Trophoblast cell (in vitro differentiated cells and primary cell): Measurements from ENCODE around the gene RECK.

ENCODE experiments used
- DNase-seq, 2 donors: peaks; one replicate each; pipeline ENCODE4 v3.0.0-alpha.2; 2016
- H2AFZ ChIP-seq: 2 replicates; pipeline ENCODE4 v1.6.1; 2013; ENCODE audit warnings: low read length, moderate library complexity, mild to moderate bottlenecking; ENCODE audit not compliant: insufficient read depth, poor library complexity
- H2AK5ac ChIP-seq: 2 replicates; pipeline ENCODE4 v1.6.1; 2013; ENCODE audit warnings: mild to moderate bottlenecking, low read length
- H2BK120ac ChIP-seq: 2 replicates; pipeline ENCODE4 v1.6.1; 2013; ENCODE audit warnings: low read length, mild to moderate bottlenecking, moderate library complexity; ENCODE audit not compliant: insufficient read depth, poor library complexity
- H2BK12ac ChIP-seq: 2 replicates; pipeline ENCODE4 v1.6.1; 2013; ENCODE audit warnings: mild to moderate bottlenecking, low read length, moderate library complexity
- H2BK5ac ChIP-seq: 2 replicates; pipeline ENCODE4 v1.6.1; 2013; ENCODE audit warnings: low read length, low read depth, moderate library complexity, mild to moderate bottlenecking; ENCODE audit not compliant: poor library complexity
- H3K14ac ChIP-seq: 2 replicates; pipeline ENCODE4 v1.6.1; 2013; ENCODE audit warnings: mild to moderate bottlenecking, low read length
- H3K18ac ChIP-seq: 2 replicates; pipeline ENCODE4 v1.6.1; 2013; ENCODE audit warnings: mild to moderate bottlenecking, low read length
- H3K23ac ChIP-seq: 2 replicates; pipeline ENCODE4 v1.6.1; 2013; ENCODE audit warnings: low read length
- H3K27ac ChIP-seq: 2 replicates; pipeline ENCODE4 v1.5.1; 2013; ENCODE audit warnings: low read depth, mild to moderate bottlenecking, inconsistent platforms, low read length, moderate library complexity
- H3K27me3 ChIP-seq: 2 replicates; pipeline ENCODE4 v1.6.1; 2013; ENCODE audit warnings: inconsistent platforms, mild to moderate bottlenecking, low read length, moderate library complexity; ENCODE audit not compliant: insufficient read depth
- H3K36me3 ChIP-seq, 2 experiments: 1 replicate in 1 of 2; 2 replicates in 1 of 2; pipeline ENCODE4 v1.6.1; 2013; ENCODE audit warnings: low read length in 2 of 2, mild to moderate bottlenecking in 2 of 2, moderate library complexity in 1 of 2; ENCODE audit not compliant: insufficient read depth in 2 of 2, control insufficient read depth in 1 of 2
- H3K4ac ChIP-seq: 2 replicates; pipeline ENCODE4 v1.6.1; 2013; ENCODE audit warnings: low read depth, mild to moderate bottlenecking, low read length, moderate library complexity
- H3K4me1 ChIP-seq, 2 experiments: 1 replicate in 1 of 2; 2 replicates in 1 of 2; pipeline ENCODE4 v1.6.1; 2013; ENCODE audit warnings: low read length in 2 of 2, mild to moderate bottlenecking in 2 of 2, moderate library complexity in 1 of 2; ENCODE audit not compliant: insufficient read depth in 2 of 2, control insufficient read depth in 1 of 2
- H3K4me2 ChIP-seq: 2 replicates; pipeline ENCODE4 v1.6.1; 2013; ENCODE audit warnings: inconsistent platforms, mild to moderate bottlenecking, low read length, moderate library complexity
- H3K4me3 ChIP-seq: 2 replicates; pipeline ENCODE4 v1.5.1; 2013; ENCODE audit warnings: mild to moderate bottlenecking, low read depth, low read length, inconsistent platforms
- H3K79me1 ChIP-seq: one replicate; pipeline ENCODE4 v1.6.1; 2013; ENCODE audit warnings: low read length
- H3K79me2 ChIP-seq: 2 replicates; pipeline ENCODE4 v1.6.1; 2013; ENCODE audit warnings: low read length, mild to moderate bottlenecking; ENCODE audit not compliant: control insufficient read depth, insufficient read depth, poor library complexity
- H3K9ac ChIP-seq: 2 replicates; pipeline ENCODE4 v1.6.1; 2013; ENCODE audit warnings: mild to moderate bottlenecking, low read length
- H3K9me3 ChIP-seq: 2 replicates; pipeline ENCODE4 v1.6.1; 2013; ENCODE audit warnings: low read depth, mild to moderate bottlenecking, control low read depth, inconsistent platforms, low read length; ENCODE audit not compliant: insufficient read depth
- H4K12ac ChIP-seq: 2 replicates; pipeline ENCODE4 v1.6.1; 2013; ENCODE audit warnings: low read depth, mild to moderate bottlenecking, low read length, moderate library complexity
- H4K8ac ChIP-seq: 2 replicates; pipeline ENCODE4 v1.6.1; 2013; ENCODE audit warnings: low read depth, mild to moderate bottlenecking, low read length, moderate library complexity
- H4K91ac ChIP-seq: one replicate; pipeline ENCODE4 v1.6.1; 2013; ENCODE audit warnings: low read depth, mild to moderate bottlenecking, low read length, moderate library complexity
- WGBS: extraction: QIAGEN DNeasy Blood & Tissue Kit; methylation state at CpG from one replicate; pipeline ENCODE4 v1.1.7; 2013; ENCODE audit warnings: missing lambda C conversion rate; ENCODE audit not compliant: insufficient read length, insufficient coverage; ENCODE audit errors: extremely low coverage; 5-methylcytosine and 5-hydroxymethylcytosine counted together

RECK gene

GRCh38 chr9:36031774-36032555 is 4.7 kb upstream of the RECK start:
- H3K4ac ChIP-seq: no peak overlapping the region
- no peak overlapping the region for H2BK120ac ChIP-seq
- peaks cover 0 to 3% of the 10 kb centered on the region in 2 experiments for H3K4me1 ChIP-seq
- no peak overlapping the region for H2AK5ac ChIP-seq
- no peaks in the 10 kb centered on the region for H3K9me3 ChIP-seq
- no peak overlapping the region for H3K9ac ChIP-seq
- no peak overlapping the region for H2BK5ac ChIP-seq
- peaks cover 2% of the 10 kb centered on the region for H3K79me2 ChIP-seq
- H3K14ac ChIP-seq: no peak overlapping the region
- H3K36me3 ChIP-seq: no peaks in the 10 kb centered on the region
- H4K8ac ChIP-seq: no peak overlapping the region
- no peak overlapping the region for H4K91ac ChIP-seq
- no peak overlapping the region for H3K4me2 ChIP-seq
- H3K4me3 ChIP-seq: no peak overlapping the region
- H3K18ac ChIP-seq: no peak overlapping the region
- no peak overlapping the region for H3K27ac ChIP-seq
- peaks cover 2% of the 10 kb centered on the region for H3K79me1 ChIP-seq
- no CpG with 5 or more reads among the region's 6 CpGs for WGBS
- no peak for DNase-seq
- H2AFZ ChIP-seq: no peak overlapping the region
- no peaks in the 10 kb centered on the region for H3K27me3 ChIP-seq
- no peak overlapping the region for H3K23ac ChIP-seq
- H2BK12ac ChIP-seq: no peak overlapping the region
- no peak overlapping the region for H4K12ac ChIP-seq

- peaks cover 0 to 3% of the 10 kb centered on the region in 2 experiments for H3K4me1 ChIP-seq
- H4K12ac ChIP-seq: no peak overlapping the region
- H4K8ac ChIP-seq: no peak overlapping the region
- DNase-seq: no peak
- no CpG with 5 or more reads among the region's 3 CpGs for WGBS
- H3K9me3 ChIP-seq: no peaks in the 10 kb centered on the region
- H3K27ac ChIP-seq: no peak overlapping the region
- no peak overlapping the region for H3K4me3 ChIP-seq
- no peak overlapping the region for H2BK120ac ChIP-seq
- H4K91ac ChIP-seq: no peak overlapping the region
- H3K23ac ChIP-seq: no peak overlapping the region
- no peak overlapping the region for H2BK5ac ChIP-seq
- H3K4ac ChIP-seq: no peak overlapping the region
- H2AK5ac ChIP-seq: no peak overlapping the region
- no peak overlapping the region for H3K14ac ChIP-seq
- H3K4me2 ChIP-seq: no peak overlapping the region
- H3K79me1 ChIP-seq: peaks cover 5% of the 10 kb centered on the region
- peaks cover 6% of the 10 kb centered on the region for H3K79me2 ChIP-seq
- H2AFZ ChIP-seq: no peak overlapping the region
- H3K27me3 ChIP-seq: no peaks in the 10 kb centered on the region
- H3K36me3 ChIP-seq: no peaks in the 10 kb centered on the region
- H3K9ac ChIP-seq: no peak overlapping the region
- H3K18ac ChIP-seq: no peak overlapping the region
- H2BK12ac ChIP-seq: no peak overlapping the region
Observed at GRCh38 chr9:36033788-36034187, 2.9 kb upstream of the RECK start.

GRCh38 chr9:36034234-36034633 is 2.5 kb upstream of the RECK start:
- Histone ChIP-seq H3K27ac (no peak overlapping the region), H3K9me3 (no peaks in the 10 kb centered on the region), H3K27me3 (no peaks in the 10 kb centered on the region), H3K23ac (no peak overlapping the region), H3K9ac (no peak overlapping the region), H3K4me1 (peaks cover 0 to 3% of the 10 kb centered on the region in 2 experiments), H3K79me1 (peaks cover 5% of the 10 kb centered on the region), H2BK5ac (no peak overlapping the region), H3K4ac (no peak overlapping the region), H2BK12ac (no peak overlapping the region), H2AFZ (no peak overlapping the region), H3K4me2 (no peak overlapping the region), H3K14ac (no peak overlapping the region), H4K8ac (no peak overlapping the region), H4K91ac (no peak overlapping the region), H3K18ac (no peak overlapping the region), H4K12ac (no peak overlapping the region), H2BK120ac (no peak overlapping the region), H2AK5ac (no peak overlapping the region), H3K4me3 (no peak overlapping the region), H3K36me3 (no peaks in the 10 kb centered on the region), H3K79me2 (peaks cover 6% of the 10 kb centered on the region)
- DNase-seq: no peak
- WGBS: no CpG with 5 or more reads among the region's 5 CpGs

- Histone ChIP-seq H2BK120ac (no peak overlapping the region), H3K27me3 (no peaks in the 10 kb centered on the region), H3K79me1 (peaks cover 5% of the 10 kb centered on the region), H3K36me3 (no peaks in the 10 kb centered on the region), H2BK5ac (no peak overlapping the region), H3K14ac (no peak overlapping the region), H3K79me2 (peaks cover 6% of the 10 kb centered on the region), H2BK12ac (no peak overlapping the region), H3K18ac (no peak overlapping the region), H3K9me3 (no peaks in the 10 kb centered on the region), H4K12ac (no peak overlapping the region), H3K9ac (no peak overlapping the region), H3K27ac (no peak overlapping the region), H3K4me1 (peaks cover 0 to 3% of the 10 kb centered on the region in 2 experiments), H4K8ac (no peak overlapping the region), H2AFZ (no peak overlapping the region), H2AK5ac (no peak overlapping the region), H3K4me2 (no peak overlapping the region), H4K91ac (no peak overlapping the region), H3K4me3 (no peak overlapping the region), H3K23ac (no peak overlapping the region), H3K4ac (no peak overlapping the region)
- no CpG with 5 or more reads among the region's 2 CpGs for WGBS
- DNase-seq: peak; percentile 31 to 68
Observed at GRCh38 chr9:36035006-36035405, 1.7 kb upstream of the RECK start.
